GM10266 (cell line): ENCODE results near the gene SLC7A6OS.

Experiments
- DNase-seq: peaks from one replicate; pipeline ENCODE4 v3.0.0; 2012; ENCODE audit errors: extremely low spot score
- TF ChIP-seq, protein P1 (sequence below): IDR thresholded peaks from 2 replicates; pipeline ENCODE4 v1.5.1; 2012; ENCODE audit warnings: mild to moderate bottlenecking, low read depth; ENCODE audit not compliant: control insufficient read depth, insufficient read depth; ENCODE audit errors: missing control alignments

Gene SLC7A6OS

DNA sequence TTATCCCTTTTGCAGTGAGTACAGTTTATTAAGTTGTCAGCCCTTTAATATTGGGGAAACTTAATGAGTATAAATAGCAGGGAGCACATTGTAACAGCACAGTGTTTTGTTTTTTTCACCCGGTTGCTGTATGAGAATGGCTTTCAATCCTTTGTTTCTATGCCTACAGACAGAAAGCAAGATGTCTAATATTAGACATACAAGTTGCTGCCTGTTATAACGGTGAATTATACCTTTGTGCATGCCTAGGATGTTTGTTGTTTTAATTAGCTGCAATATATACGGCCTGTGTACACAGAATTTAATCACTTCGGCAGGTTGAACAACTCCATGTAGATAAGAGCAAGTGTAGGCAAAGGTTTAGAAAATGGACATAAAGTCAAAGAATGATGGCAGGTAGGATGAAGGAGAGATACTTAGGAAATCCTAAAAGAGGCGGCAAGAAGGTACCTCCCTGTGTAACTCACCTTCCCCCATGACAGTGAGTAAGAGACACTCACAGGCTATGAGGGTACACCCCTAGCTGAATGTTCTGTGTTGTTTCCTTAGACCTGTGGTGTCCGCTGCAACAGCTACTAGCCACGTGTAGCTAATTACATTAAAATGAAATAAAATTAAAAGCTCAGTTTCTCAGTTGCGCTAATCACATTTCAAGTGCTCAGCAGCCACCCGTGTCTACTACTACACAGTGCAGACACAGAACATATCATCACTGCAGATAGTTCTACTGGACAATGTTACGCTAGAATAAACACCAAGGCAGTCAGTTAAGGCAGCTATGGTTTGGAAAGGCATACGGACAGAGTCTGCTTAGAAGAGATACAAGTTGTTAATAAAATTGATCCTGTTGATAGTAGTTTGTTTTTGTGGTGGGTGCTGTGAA lies 10.9 kb downstream of the SLC7A6OS start:
- DNase-seq, result no peak
- TF ChIP-seq, protein P1, sequence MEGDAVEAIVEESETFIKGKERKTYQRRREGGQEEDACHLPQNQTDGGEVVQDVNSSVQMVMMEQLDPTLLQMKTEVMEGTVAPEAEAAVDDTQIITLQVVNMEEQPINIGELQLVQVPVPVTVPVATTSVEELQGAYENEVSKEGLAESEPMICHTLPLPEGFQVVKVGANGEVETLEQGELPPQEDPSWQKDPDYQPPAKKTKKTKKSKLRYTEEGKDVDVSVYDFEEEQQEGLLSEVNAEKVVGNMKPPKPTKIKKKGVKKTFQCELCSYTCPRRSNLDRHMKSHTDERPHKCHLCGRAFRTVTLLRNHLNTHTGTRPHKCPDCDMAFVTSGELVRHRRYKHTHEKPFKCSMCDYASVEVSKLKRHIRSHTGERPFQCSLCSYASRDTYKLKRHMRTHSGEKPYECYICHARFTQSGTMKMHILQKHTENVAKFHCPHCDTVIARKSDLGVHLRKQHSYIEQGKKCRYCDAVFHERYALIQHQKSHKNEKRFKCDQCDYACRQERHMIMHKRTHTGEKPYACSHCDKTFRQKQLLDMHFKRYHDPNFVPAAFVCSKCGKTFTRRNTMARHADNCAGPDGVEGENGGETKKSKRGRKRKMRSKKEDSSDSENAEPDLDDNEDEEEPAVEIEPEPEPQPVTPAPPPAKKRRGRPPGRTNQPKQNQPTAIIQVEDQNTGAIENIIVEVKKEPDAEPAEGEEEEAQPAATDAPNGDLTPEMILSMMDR, result no peak

DNA sequence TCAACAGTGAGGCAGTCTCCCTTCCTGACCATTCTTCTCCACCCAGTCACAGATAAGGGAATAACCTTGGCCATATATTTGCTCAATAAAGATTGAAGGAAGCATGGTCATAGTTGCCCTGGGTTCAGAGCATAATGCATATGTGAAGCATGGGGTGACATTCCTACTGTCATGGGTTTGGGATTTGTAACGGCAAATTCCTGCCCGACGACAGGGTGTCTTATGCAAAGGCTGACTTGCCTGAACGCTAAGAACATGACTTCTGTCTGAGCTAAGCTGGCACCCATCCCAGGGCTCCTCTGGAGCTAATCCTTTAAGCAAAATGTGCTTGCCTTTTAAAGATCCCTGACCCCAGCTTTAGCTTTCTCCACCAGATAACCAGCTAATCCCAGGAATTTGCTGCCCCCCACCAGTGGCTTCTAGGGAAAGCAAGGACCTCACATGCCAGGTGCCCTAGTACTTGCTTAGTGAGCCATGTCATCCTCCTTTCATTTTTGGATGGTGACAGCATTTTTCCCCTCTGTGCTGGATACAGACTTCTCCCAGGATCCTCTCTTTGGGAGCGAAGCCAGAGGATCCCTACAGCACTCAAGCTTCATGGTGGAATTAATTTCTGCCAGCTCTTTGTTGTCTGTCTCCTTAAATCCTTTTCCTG lies 11.7 kb downstream of the SLC7A6OS start:
- no peak for DNase-seq
- TF ChIP-seq, protein P1, result no peak

DNA sequence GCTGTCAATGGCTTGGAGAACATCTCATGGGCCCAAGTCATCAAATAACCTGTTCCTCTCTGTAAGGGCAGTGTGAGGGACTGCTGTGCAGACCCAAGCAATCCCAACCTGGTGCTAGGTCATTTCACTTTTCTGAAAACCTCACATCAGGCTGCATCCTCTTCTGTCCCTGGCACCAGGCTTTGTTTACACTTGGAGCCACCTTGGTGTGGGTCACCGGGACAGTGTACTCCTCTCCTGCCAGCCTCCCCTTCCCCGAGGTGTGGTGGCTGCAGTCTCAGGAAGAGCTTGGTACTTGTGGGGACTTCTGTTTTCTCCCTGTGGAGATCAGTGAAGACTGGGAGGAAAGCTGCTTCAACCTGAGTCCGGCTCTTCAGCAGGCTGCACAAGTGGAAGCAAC lies 12.4 kb downstream of the SLC7A6OS start:
- TF ChIP-seq, protein P1, result no peak

DNA sequence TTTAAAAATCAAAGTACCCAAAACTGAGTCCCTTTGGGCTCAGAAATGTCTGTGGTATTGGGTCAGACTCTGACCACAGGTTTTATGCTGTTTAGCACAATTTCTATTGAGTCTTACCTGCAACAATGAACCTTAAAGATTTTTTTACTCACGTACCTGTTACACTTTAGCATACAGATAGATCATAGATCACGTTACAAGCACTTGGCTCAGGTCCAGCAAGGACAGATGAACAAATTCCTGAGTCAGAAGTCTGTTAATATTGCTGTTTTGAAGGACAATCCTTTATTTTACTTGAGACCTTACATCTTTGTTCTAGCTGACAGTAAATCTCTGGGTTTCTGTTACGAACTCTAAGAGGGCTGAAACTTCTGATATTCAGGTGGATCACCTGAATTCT lies 12.8 kb downstream of the SLC7A6OS start:
- DNase-seq, result no peak
- TF ChIP-seq, protein P1, result no peak

More for the DNA sequence above, 12.4 kb downstream of the SLC7A6OS start:
- DNase-seq, result no peak

DNA sequence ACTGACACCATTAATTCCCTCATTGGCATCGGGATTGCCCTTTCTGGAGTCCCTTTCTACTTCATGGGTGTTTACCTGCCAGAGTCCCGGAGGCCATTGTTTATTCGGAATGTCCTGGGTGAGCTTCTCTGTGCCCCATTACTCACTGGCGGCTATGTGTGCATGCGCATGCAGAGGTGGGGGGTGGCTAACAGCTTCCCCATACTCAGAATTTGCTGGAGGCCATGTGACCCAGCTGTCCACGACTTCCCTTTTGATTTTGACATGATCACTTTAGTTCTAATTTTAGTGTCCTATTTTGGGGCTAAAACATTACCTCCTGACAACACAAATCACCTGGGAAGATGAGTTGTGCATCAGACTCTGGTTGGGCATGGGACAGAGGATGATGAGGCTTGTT lies 14.1 kb downstream of the SLC7A6OS start:
- TF ChIP-seq, protein P1, result no peak
- no peak for DNase-seq

DNA sequence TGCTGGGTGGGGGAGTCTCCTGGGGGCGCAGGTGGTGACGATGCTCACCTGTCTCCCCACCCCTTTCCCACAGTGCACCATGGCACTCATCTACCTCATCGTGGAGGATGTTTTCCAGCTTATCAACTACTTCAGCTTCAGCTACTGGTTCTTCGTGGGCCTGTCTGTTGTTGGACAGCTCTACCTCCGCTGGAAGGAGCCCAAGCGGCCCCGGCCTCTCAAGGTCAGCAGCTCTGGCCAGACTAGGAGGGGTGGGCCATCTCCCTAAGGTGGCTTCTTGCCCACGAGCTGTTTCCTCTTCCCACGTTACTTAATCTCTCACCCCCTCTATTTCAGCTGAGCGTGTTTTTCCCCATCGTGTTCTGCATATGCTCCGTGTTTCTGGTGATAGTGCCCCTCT lies 14.5 kb downstream of the SLC7A6OS start:
- TF ChIP-seq, protein P1, result no peak
- DNase-seq, result no peak

DNA sequence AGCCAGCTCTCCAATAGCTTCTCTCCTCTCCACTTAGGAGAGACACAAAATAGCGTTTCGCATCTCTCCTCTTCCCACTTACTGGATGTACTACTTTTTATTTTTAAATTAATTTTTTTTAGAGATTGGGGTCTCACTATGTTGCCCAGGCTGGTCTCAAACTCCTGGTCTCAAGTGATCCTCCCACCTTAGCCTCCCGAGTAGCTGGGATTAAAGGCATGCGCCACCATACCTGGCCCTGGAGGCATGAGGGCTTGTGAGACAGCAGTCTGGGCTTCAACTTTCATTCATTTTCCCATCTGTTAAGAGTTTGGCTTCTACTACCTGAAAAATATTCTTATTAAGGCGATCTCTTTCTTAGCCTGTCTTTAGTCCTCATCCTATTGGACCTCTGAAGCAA lies 18.3 kb downstream of the SLC7A6OS start:
- TF ChIP-seq, protein P1, result no peak

More for the DNA sequence above, 18.3 kb downstream of the SLC7A6OS start:
- no peak for DNase-seq
